ENCODE data around the gene BRIP1.

The BRIP1 gene

DNA sequence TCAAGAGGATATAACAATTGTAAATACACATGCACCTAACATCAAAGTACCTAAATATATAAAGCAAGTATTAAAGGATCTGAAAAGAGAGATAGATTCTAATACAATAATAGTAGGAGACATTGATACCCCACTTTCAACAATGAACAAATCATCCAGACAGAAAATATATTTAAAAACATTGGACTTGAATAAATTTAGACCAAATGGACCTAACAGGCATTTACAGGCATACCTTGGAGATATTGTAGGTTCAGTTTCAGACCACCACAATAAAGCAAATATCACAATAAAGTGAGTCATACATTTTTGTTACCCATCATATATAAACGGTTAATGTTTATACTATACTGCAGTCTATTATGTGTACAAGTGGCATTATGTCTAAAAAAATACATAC lies 104.0 kb downstream of the BRIP1 start:
- TF ChIP-seq, protein P1, sequence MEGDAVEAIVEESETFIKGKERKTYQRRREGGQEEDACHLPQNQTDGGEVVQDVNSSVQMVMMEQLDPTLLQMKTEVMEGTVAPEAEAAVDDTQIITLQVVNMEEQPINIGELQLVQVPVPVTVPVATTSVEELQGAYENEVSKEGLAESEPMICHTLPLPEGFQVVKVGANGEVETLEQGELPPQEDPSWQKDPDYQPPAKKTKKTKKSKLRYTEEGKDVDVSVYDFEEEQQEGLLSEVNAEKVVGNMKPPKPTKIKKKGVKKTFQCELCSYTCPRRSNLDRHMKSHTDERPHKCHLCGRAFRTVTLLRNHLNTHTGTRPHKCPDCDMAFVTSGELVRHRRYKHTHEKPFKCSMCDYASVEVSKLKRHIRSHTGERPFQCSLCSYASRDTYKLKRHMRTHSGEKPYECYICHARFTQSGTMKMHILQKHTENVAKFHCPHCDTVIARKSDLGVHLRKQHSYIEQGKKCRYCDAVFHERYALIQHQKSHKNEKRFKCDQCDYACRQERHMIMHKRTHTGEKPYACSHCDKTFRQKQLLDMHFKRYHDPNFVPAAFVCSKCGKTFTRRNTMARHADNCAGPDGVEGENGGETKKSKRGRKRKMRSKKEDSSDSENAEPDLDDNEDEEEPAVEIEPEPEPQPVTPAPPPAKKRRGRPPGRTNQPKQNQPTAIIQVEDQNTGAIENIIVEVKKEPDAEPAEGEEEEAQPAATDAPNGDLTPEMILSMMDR (IDR thresholded peaks at IDR 0.05; ENCODE audit: low read depth, low read length, missing control alignments): no peak
- DNase-seq (ENCODE audit: low read depth): no peak
- H3K4me3 ChIP-seq (ENCODE audit: low read depth, low read length): no peak overlapping the region
- in situ Hi-C loops (cut with HindIII; ENCODE audit: low sequenced_read_pairs): no loop called here

DNA sequence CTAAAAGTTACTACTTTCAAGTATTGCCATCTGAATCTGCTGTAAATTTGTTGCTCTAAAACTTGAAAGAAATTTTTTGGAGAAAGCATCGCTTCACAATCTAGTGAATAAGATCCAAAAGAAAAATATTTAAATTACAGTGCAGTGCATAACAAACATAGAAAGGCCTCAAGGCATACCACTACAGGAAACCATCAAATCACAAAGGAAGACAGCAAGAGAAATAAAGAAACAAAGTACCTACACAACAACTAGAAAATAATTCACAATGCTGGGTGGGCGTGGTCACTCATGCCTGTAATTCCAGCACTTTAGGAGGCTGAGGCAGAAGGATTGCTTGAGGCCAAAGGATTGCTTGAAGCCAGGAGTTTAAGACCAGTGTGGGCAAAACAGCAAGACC lies 104.9 kb downstream of the BRIP1 start:
- no peak overlapping the region for H3K4me3 ChIP-seq (ENCODE audit: low read depth, low read length)
- in situ Hi-C loops (cut with HindIII; ENCODE audit: low sequenced_read_pairs): no loop called here
- no peak for DNase-seq (ENCODE audit: low read depth)
- TF ChIP-seq, protein P1 (IDR thresholded peaks at IDR 0.05; ENCODE audit: low read depth, low read length, missing control alignments): no peak

DNA sequence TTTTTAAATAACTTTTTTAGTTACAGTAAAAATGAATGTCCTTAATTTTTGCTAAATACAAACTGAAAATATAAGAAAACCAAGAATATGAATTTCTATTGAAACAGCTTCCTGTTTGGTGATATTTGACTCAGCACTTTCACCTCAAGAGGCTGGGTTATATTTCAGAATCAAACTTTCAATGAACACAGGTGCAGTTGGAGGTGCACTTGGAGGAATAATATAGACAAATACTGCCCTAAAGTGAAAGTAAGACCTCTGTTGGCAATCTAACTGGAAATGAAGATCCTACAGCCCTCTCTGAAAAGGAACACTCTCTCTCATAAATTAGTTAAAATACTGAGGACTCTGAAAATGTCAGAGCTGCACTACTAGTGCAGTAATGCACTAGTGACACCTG lies 106.2 kb downstream of the BRIP1 start:
- DNase-seq (ENCODE audit: low read depth): no peak
- TF ChIP-seq, protein P1 (IDR thresholded peaks at IDR 0.05; ENCODE audit: low read depth, low read length, missing control alignments): no peak
- in situ Hi-C loops (cut with HindIII; ENCODE audit: low sequenced_read_pairs): no loop called here
- H3K4me3 ChIP-seq (ENCODE audit: low read depth, low read length): no peak overlapping the region

DNA sequence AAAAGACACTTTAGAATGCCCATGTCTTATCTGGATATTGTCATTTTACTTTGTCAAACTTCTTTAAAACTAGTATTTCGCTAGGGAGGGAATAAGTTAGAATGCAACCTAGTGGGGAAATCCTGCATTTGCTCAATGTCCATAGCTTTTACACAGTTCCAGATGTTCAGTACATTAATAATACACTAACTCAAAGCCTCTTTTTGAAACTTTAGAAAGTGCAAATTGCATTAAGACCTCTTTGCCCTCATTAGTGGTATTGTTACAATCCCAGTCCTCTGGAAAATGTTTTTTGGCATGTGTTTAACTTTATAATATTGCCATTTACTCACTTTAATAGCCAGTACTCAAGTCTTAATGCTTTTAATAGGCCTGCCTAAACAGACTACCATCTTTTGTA lies 106.8 kb downstream of the BRIP1 start:
- in situ Hi-C loops (cut with HindIII; ENCODE audit: low sequenced_read_pairs): no loop called here
- H3K4me3 ChIP-seq (ENCODE audit: low read depth, low read length): no peak overlapping the region
- TF ChIP-seq, protein P1 (IDR thresholded peaks at IDR 0.05; ENCODE audit: low read depth, low read length, missing control alignments): no peak
- no peak for DNase-seq (ENCODE audit: low read depth)

DNA sequence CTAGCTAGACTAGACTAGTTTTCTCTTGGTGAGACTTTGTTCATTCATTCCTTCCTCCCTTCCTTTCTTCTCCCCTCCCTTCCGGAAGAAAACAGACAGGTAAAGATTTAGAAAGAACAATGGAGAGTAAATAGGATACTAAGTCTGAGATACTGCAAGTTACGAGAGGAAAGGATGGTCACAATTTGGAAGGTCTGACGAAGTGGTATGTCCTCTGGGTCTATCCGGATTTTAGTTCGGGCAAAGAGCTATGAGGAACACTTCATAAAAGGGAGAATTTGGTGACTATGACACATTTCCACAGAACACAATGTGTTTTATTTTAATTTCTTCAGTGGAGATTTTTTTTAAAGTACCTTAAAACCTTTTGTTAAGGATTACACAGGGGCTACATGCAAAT lies 107.7 kb downstream of the BRIP1 start:
- in situ Hi-C loops (cut with HindIII; ENCODE audit: low sequenced_read_pairs): no loop called here
- no peak for DNase-seq (ENCODE audit: low read depth)
- TF ChIP-seq, protein P1 (IDR thresholded peaks at IDR 0.05; ENCODE audit: low read depth, low read length, missing control alignments): no peak
- H3K4me3 ChIP-seq (ENCODE audit: low read depth, low read length): no peak overlapping the region

DNA sequence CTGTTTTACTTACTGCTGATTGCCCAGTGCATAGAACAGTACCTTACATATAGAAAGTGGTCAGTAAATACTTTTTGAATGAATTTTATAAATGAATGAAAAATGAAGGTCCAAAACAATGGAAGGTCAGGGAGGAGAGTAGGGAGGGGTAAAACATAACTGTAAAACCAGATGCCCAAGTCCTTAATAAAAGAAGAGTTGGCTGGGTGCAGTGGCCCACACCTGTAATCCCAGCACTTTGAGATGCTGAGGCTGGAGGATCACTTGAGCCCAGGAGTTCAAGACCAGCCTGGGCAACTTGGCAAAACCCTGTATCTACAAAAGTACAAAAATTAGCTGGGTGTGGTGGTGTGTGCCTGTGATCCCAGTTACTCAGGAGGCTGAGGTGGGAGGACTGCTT lies 108.2 kb downstream of the BRIP1 start:
- DNase-seq (ENCODE audit: low read depth): no peak
- H3K4me3 ChIP-seq (ENCODE audit: low read depth, low read length): no peak overlapping the region
- TF ChIP-seq, protein P1 (IDR thresholded peaks at IDR 0.05; ENCODE audit: low read depth, low read length, missing control alignments): no peak
- in situ Hi-C loops (cut with HindIII; ENCODE audit: low sequenced_read_pairs): no loop called here

DNA sequence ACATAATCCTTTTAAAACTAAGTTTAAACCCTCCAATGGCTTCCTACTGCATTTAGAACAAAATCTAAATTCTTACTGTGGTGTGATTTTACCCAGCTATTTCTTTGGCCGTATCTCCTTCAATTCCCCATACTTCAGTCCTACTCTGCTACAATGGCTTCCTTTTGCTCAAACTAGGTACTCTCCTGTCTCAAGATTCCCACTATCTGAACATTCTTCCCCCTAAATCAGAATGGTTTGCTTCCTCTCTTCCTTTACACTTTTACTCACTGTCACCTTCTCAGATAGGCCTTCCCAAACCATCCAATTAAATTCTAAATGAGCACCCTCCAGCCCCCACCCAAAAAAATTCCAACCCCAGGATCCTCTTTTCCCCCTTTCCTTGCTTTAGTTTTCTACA lies 109.2 kb downstream of the BRIP1 start:
- TF ChIP-seq, protein P1 (IDR thresholded peaks at IDR 0.05; ENCODE audit: low read depth, low read length, missing control alignments): no peak
- H3K4me3 ChIP-seq (ENCODE audit: low read depth, low read length): no peak overlapping the region
- no peak for DNase-seq (ENCODE audit: low read depth)
- in situ Hi-C loops (cut with HindIII; ENCODE audit: low sequenced_read_pairs): no loop called here
